K562 treated with DMSO at 1 percent for 48 hours (cell line): ENCODE measurements around the gene OSCAR. TPM values are rescaled to one million over a fixed set of nuclear protein-coding genes. Genes with fewer than 3 reads are reported as not detected.

Source experiments
- total RNA-seq: library from RNA; unstranded; fragments of 300-600 nt; gene quantifications from 2 replicates; pipeline ENCODE4 v1.2.3, GENCODE V29; 2022; ENCODE audit warnings: low replicate concordance; ENCODE audit errors: extremely low read depth

OSCAR gene, protein sequence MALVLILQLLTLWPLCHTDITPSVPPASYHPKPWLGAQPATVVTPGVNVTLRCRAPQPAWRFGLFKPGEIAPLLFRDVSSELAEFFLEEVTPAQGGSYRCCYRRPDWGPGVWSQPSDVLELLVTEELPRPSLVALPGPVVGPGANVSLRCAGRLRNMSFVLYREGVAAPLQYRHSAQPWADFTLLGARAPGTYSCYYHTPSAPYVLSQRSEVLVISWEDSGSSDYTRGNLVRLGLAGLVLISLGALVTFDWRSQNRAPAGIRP
- total RNA-seq, result not detected in 2 replicates

DNA sequence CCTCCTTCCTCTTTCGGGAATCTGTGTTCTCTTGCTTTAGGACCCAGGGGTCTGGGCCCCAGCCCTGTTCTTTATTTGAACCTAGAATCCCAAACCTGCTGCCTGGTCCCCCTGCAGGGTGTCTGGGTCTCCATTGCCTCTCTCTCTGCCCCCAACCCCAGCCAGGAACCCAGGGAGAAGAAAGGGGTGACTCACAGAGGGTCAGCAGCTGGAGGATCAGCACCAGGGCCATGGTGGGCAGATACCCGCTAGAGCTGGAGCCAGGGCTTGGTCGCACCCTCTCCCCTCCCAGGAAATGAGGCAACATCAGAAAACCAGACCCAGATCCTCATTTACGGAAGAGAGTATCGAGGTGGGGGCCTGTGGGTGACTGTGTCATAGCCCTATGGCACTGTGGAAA lies at the start of gene OSCAR:
Gene OSCAR (minus strand): TSS at position 243 of the 400 bp plus-strand sequence. CDS start 11 bp downstream, at position 232.

DNA sequence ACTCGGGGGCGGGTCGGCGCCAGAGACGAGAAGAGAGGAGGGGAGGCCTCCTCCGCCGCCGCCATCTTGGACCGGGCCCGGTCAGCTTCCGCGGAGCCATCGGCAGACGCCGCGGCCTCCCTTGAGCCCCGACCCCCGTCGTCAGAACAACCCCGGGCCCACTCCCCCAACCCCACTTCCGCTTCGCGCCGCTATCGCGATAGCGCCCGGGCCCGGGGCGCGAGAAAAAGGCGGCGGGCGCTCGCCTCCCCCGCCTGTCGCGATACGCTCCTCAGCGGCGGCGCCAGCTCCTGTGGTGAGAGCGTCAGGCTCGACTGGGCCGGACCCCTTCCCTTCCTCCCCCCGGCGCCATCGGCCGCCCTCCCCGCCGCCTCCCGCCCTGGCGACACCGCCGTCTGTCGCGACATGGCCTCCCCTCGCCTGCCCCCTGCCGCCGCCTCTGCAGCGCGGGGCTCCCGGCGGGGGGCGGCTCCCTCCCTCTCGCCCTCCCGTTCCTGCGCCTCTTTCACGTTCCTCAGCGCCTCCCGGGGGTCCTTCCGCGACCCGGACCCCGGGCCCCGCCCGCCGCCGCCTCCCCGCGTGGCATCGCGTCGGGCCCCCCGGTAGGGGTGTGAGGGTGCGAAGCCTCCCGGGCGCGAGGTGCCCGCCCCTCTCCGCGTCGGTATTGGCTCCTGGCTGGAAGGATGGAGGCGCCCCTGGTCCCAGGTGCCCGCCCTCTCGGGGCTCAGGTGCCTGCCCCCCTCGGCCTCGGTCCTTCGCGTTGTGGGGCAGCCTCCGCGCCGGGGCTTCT lies 37.3 kb upstream of the OSCAR start, which contains the start of gene CNOT3:
Gene CNOT3 (plus strand): TSS at position 64 of the 790 bp plus-strand sequence. CDS start 5,217 bp downstream, outside the sequence.

DNA sequence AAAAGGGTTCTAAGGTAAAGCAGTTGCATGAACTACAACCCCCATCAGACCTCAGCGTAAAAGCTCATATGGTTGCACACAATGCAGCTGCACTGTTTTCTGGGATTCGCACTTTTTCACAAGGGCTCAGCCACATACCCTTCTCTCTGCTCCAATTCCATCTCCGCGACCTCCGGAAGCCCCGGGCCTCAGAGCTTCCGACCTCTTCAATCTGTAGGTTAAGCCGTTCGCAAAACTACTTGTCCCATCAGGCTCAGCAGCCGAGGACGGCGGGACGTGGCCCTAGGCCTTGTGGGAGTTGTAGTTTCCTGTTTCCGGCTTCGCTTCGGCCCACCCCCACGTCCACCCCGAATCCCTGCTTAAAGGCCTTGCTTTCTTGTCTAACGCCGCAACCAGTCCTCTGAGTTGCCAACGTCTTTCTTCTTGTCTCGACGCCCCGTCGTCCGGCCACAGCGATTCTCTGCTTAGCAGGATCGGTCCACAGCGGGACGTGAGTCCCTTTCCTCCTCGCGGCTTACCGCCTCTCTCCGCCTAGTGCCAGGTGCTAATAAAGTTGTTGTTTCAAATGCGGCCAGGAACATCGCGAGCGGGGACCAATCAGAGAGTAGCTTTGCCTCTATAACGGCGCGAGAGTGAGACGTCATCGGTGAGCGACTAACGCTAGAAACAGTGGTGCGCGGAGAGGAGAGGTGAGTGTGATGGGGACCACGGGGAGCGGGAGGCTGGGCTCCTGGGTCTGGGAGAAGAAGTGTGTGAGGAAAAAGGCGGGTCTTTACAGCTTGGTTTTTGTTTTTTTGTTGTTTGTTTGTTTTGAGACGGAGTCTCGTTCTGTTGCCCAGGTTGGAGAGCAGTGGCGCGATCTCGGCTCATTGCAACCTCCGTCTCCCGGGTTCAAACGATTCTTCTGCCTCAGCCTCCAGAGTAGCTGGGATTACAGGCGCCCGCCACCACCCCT lies 14.8 kb upstream of the OSCAR start, which contains the start of the genes PRPF31 and TFPT:
Gene PRPF31 (plus strand): TSS at position 646 of the 955 bp plus-strand sequence. CDS start 2,525 bp downstream, outside the sequence.
Gene TFPT (minus strand): TSS at position 549 of the 955 bp plus-strand sequence. CDS start 388 bp downstream, at position 161.

DNA sequence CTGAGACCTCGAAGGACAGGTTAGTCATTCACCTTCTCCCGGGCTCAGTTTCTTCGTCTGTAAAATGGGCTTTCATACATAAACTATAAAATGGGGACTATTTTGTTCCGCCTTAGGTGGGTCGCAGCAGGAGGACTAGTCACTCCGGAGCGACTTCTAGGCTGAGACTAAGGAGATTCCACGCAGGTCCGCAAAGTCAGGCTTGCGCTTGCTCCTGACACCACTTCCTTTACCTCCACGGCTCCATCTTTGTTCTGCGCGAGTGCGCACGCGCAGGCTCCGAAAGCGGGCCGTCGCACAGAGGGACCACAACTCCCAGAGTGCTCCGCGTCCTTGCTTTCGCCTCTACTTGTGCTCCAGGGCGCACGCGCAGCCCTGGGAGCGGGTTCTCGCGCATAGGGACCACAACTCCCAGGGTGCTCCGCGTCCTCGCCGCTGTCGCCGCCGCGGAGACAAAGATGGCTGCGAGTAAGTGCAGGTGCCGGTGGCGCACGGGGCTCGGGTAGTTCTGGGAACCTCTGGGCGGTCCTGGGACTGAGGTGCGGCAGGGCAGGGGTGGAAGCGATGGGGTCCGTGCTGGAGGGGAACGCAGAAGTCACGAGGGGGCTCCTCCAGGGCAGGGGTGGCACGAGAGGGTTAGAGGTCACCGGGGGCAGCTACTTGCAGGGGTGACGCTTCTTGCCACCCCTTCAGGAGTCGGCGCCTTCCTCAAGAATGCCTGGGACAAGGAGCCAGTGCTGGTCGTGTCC lies 2.0 kb upstream of the OSCAR start, which contains the start of gene NDUFA3:
Gene NDUFA3 (plus strand): TSS at position 435 of the 749 bp plus-strand sequence. CDS start 24 bp downstream, at position 459.

DNA sequence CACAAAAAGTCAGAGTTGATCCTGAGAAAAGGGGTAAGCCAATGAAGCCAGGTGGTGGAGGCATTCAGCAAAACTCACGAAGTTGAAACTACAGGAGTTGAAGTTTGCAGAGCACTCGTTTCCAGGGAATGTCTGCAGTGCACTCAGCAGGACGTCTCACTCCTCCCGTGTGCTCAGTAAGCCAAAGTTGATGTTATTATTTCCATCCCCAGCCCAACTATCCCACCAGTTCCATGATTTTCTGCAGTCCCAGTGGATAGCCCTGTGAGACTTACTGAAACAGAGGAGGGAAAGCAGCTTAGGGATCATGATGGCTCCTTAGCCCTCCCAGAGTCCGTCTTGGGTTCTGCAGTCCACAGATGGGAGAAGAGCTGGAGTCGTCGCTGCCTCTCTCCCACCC lies 19.6 kb downstream of the OSCAR start, which contains the start of gene TARM1:
Gene TARM1 (minus strand): TSS at position 334 of the 400 bp plus-strand sequence. CDS start 25 bp downstream, at position 309.

DNA sequence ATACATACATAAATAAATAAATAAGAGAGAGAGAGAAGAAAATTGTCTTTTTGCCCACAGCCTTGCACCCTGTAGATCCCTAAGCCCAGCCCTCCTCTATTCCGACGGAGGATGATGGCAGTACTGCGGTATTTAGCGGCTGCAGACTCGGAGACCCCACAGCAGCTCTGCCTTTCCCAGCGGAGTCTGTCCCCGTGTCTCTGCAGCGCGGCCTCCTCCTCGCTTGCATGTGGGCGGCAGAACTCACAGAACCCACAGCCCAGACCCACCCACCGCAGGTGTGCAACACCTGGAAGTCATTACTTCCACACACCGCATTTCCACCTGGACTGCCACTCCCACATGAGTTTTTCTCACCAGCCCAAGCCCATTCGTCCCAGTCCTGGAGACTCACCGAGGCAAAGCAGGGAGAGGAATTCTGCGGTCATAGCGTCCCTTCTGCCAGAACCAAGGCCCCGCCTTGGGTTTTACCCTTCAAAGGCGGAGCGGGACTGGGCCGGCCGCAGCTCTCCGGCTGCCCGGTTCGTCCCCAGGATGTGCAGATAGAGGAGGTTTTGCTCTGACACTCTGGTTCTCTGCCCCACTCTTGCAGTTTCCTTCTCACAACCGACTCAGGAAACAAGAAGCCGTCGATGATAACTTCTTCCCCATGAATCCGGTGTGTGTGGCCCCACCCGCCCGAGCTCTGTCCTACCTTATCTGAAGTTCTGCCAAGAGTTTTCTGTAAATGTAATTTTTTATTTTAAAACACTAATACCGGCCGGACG lies 37.1 kb downstream of the OSCAR start, which contains the start of gene VSTM1:
Gene VSTM1 (minus strand): TSS at position 548 of the 767 bp plus-strand sequence. CDS start 120 bp downstream, at position 428.

Other genes with a start within 250 kb of the OSCAR start
- gene MYADM, start 232.9 kb downstream of the OSCAR start, total RNA-seq, result not detected in 2 replicates
- gene PRKCG, start 218.6 kb downstream of the OSCAR start, total RNA-seq, result not detected in 2 replicates
- not detected in 2 replicates for gene CACNG7, start 191.5 kb downstream of the OSCAR start, total RNA-seq
- gene CACNG8, start 137.9 kb downstream of the OSCAR start, total RNA-seq, result not detected in 2 replicates
- not detected in 2 replicates for gene CACNG6, start 109.2 kb downstream of the OSCAR start, total RNA-seq
- gene VSTM1, start 36.9 kb downstream of the OSCAR start, total RNA-seq, result not detected in 2 replicates
- not detected in 2 replicates for gene TARM1, start 19.4 kb downstream of the OSCAR start, total RNA-seq
- gene NDUFA3, start 2.1 kb upstream of the OSCAR start, total RNA-seq, result not detected in 2 replicates
- not detected in 2 replicates for gene TFPT, start 14.9 kb upstream of the OSCAR start, total RNA-seq
- gene PRPF31, start 15.0 kb upstream of the OSCAR start, total RNA-seq, result not detected in 2 replicates
- gene CNOT3, start 37.0 kb upstream of the OSCAR start, total RNA-seq, result not detected in 2 replicates
- not detected in 2 replicates for gene LENG1, start 58.9 kb upstream of the OSCAR start, total RNA-seq
- gene TMC4, start 72.4 kb upstream of the OSCAR start, total RNA-seq, result not detected in 2 replicates
- 670 TPM in 1 of 2 replicates, not detected in the other for gene MBOAT7, start 88.8 kb upstream of the OSCAR start, total RNA-seq
- not detected in 2 replicates for gene TSEN34, start 90.5 kb upstream of the OSCAR start, total RNA-seq
- gene RPS9, start 100.1 kb upstream of the OSCAR start, total RNA-seq, result 5,955 TPM in 1 of 2 replicates, not detected in the other
- gene LILRB3, start 122.2 kb upstream of the OSCAR start, total RNA-seq, result not detected in 2 replicates
- not detected in 2 replicates for gene LILRA6, start 142.0 kb upstream of the OSCAR start, total RNA-seq
- not detected in 2 replicates for gene LILRB5, start 156.5 kb upstream of the OSCAR start, total RNA-seq
- gene LILRB2, start 180.3 kb upstream of the OSCAR start, total RNA-seq, result not detected in 2 replicates
- not detected in 2 replicates for gene LILRA5, start 212.4 kb upstream of the OSCAR start, total RNA-seq
- not detected in 2 replicates for gene LILRA4, start 238.4 kb upstream of the OSCAR start, total RNA-seq